ENCODE measurements around the gene PSTPIP1. TPM values are rescaled to one million over a fixed set of nuclear protein-coding genes. Genes with fewer than 3 reads are reported as not detected.

PSTPIP1 gene
- total RNA-seq (2014; rRNA removed; shearing (Covaris generic)) (1.5 and 1.8 TPM in 2 replicates), total RNA-seq (2022) (23.6 and 27.4 TPM in 2 replicates), Bru-seq, nascent RNA (percentile 46 among the genes with signal in this experiment), BruChase-seq, experiment 1, labeled RNA remaining after a 6-hour chase (percentile 47 among the genes with signal in this experiment), BruChase-seq, experiment 2, labeled RNA remaining after a 2-hour chase (percentile 46 among the genes with signal in this experiment)
- long read RNA-seq, transcript PSTPIP1-203 (15 exons, 1,896 nt) = major isoform, 5 of 12 reads
- long read RNA-seq, partial matches to known transcripts = 1 of 12 reads
- long read RNA-seq, other reads (novel, unspliced or antisense) = 4 of 12 reads

- Histone ChIP-seq H3K27ac (ENCODE audit: low read depth, low read length, poor library complexity, severe bottlenecking) (no peak within 1 kb of the TSS), H3K4me1 (ENCODE audit: insufficient read depth, low read length, poor library complexity, severe bottlenecking) (peaks cover 13% of the 10 kb centered on the region), H3K4me3 (ENCODE audit: low read depth, low read length, poor library complexity, severe bottlenecking) (no peak within 1 kb of the TSS), H3K79me2 (ENCODE audit: insufficient read depth, low read depth, low read length) (no peaks in the 10 kb centered on the region), H3K36me3 (ENCODE audit: insufficient read depth, low read length) (no peaks in the 10 kb centered on the region), H4K20me1 (ENCODE audit: insufficient read depth, low read length) (no peaks in the 10 kb centered on the region), H3K4me2 (ENCODE audit: low read length) (peak within 1 kb of the TSS; percentile 48), H3K9me2 (ENCODE audit: insufficient read depth, low read length) (no peaks in the 10 kb centered on the region), H3K9me3 (ENCODE audit: low read length) (no peaks in the 10 kb centered on the region), H2AFZ (ENCODE audit: low read length) (peak within 1 kb of the TSS; percentile 82)
- ChIA-PET POLR2A (interaction anchor here (0.6 to 2.1 kb wide), 14 partner anchors 12 to 420 kb away, joined by 3 to 11 read pairs (median 4); partner anchors contain the start of gene SCAPER), CTCF (ENCODE audit: unreplicated experiment) (interaction anchor here (1.4 to 1.5 kb wide), 2 partner anchors 22 to 59 kb away, joined by 3 to 6 read pairs; no protein-coding TSS in a partner anchor)
- intact Hi-C loops (cut with micrococcal nuclease; ENCODE audit: unreplicated experiment) = no loop called here
- peak; percentile 62 for DNase-seq (ENCODE audit: low spot score)
- TF ChIP-seq EZH2phosphoT487 (IDR thresholded peaks at IDR 0.05; ENCODE audit: borderline replicate concordance, low read depth, low read length) = no peak
- TF ChIP-seq, protein P1, sequence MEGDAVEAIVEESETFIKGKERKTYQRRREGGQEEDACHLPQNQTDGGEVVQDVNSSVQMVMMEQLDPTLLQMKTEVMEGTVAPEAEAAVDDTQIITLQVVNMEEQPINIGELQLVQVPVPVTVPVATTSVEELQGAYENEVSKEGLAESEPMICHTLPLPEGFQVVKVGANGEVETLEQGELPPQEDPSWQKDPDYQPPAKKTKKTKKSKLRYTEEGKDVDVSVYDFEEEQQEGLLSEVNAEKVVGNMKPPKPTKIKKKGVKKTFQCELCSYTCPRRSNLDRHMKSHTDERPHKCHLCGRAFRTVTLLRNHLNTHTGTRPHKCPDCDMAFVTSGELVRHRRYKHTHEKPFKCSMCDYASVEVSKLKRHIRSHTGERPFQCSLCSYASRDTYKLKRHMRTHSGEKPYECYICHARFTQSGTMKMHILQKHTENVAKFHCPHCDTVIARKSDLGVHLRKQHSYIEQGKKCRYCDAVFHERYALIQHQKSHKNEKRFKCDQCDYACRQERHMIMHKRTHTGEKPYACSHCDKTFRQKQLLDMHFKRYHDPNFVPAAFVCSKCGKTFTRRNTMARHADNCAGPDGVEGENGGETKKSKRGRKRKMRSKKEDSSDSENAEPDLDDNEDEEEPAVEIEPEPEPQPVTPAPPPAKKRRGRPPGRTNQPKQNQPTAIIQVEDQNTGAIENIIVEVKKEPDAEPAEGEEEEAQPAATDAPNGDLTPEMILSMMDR (conservative IDR thresholded peaks at IDR 0.05; ENCODE audit: low read length) = no peak
- TSS peak; percentile 58 for BruUV-seq (replicated peaks)
These were observed at the start of gene PSTPIP1 for GRCh38 chr15:76994971-76995945. Gene PSTPIP1 (plus strand): TSS chr15:76995126. CDS start chr15:76995574, 448 bp downstream.

GRCh38 chr15:76945494-76946093, 49.3 kb upstream of the PSTPIP1 start:
- no peak overlapping the region for H3K4me2 ChIP-seq (ENCODE audit: low read length)
- H3K36me3 ChIP-seq (ENCODE audit: insufficient read depth, low read length) = peaks cover 46% of the 10 kb centered on the region
- no peak for DNase-seq (ENCODE audit: low spot score)
- no peaks in the 10 kb centered on the region for H3K79me2 ChIP-seq (ENCODE audit: insufficient read depth, low read depth, low read length)
- CTCF ChIA-PET (ENCODE audit: unreplicated experiment) = no interaction called here
- no peak for TF ChIP-seq EZH2phosphoT487 (IDR thresholded peaks at IDR 0.05; ENCODE audit: borderline replicate concordance, low read depth, low read length)
- TF ChIP-seq, protein P1 (conservative IDR thresholded peaks at IDR 0.05; ENCODE audit: low read length) = no peak
- no peak overlapping the region for H3K27ac ChIP-seq (ENCODE audit: low read depth, low read length, poor library complexity, severe bottlenecking)
- no peaks in the 10 kb centered on the region for H3K9me2 ChIP-seq (ENCODE audit: insufficient read depth, low read length)
- no peaks in the 10 kb centered on the region for H4K20me1 ChIP-seq (ENCODE audit: insufficient read depth, low read length)
- H3K4me1 ChIP-seq (ENCODE audit: insufficient read depth, low read length, poor library complexity, severe bottlenecking) = peaks cover 20% of the 10 kb centered on the region
- H3K4me3 ChIP-seq (ENCODE audit: low read depth, low read length, poor library complexity, severe bottlenecking) = no peak overlapping the region
- BruUV-seq (replicated peaks) = no TSS peak
- peaks cover 3% of the 10 kb centered on the region; the same call in 1 of the 2 replicates for H3K9me3 ChIP-seq (ENCODE audit: low read length)
- intact Hi-C loops (cut with micrococcal nuclease; ENCODE audit: unreplicated experiment) = no loop called here
- POLR2A ChIA-PET = interaction anchor here (0.7 to 1.2 kb wide), 3 partner anchors 10 to 40 kb away, joined by 3 to 9 read pairs (median 3); partner anchors contain the start of gene SCAPER
- no peak overlapping the region for H2AFZ ChIP-seq (ENCODE audit: low read length)

Measured in OCI-LY7 (cell line).